Mesenchymal stem cell (in vitro differentiated cells and primary cell): ENCODE results near the gene OR1L8. TPM values are rescaled to one million over a fixed set of nuclear protein-coding genes. Genes with fewer than 3 reads are reported as not detected.
"Not testable (repeated sequence)": the region's sequence is repeated elsewhere in the genome, so short reads cannot be mapped to it uniquely, and the experiment has no call there.

ENCODE experiments used
- DNase-seq: peaks from one replicate; pipeline ENCODE4 v3.0.0-alpha.2; 2013
- H2AFZ ChIP-seq: one replicate; pipeline ENCODE4 v1.6.1; 2013; ENCODE audit warnings: low read depth, mild to moderate bottlenecking, control low read depth, inconsistent platforms, low read length, moderate library complexity
- H2AK5ac ChIP-seq: 2 replicates; pipeline ENCODE4 v1.6.1; 2013; ENCODE audit warnings: low read length, moderate library complexity, mild to moderate bottlenecking, inconsistent platforms; ENCODE audit not compliant: severe bottlenecking
- H2BK120ac ChIP-seq: one replicate; pipeline ENCODE4 v1.6.1; 2013; ENCODE audit warnings: low read depth, mild to moderate bottlenecking, inconsistent platforms, low read length, moderate library complexity
- H2BK12ac ChIP-seq, 2 experiments: one replicate each; pipeline ENCODE4 v1.6.1; 2013; ENCODE audit warnings: inconsistent platforms in 2 of 2, low read length in 2 of 2, mild to moderate bottlenecking in 2 of 2, moderate library complexity in 2 of 2, control low read depth in 1 of 2
- H2BK15ac ChIP-seq: one replicate; pipeline ENCODE4 v1.6.1; 2013; ENCODE audit warnings: mild to moderate bottlenecking, low read depth, inconsistent platforms; ENCODE audit not compliant: poor library complexity, severe bottlenecking
- H2BK5ac ChIP-seq: 2 replicates; pipeline ENCODE4 v1.6.1; 2013; ENCODE audit warnings: low read depth, mild to moderate bottlenecking, low read length, control low read depth, inconsistent platforms; ENCODE audit not compliant: poor library complexity, severe bottlenecking
- H3K14ac ChIP-seq, 2 experiments: one replicate each; pipeline ENCODE4 v1.6.1; 2013; ENCODE audit warnings: inconsistent platforms in 2 of 2, low read length in 2 of 2, control low read depth in 1 of 2, mild to moderate bottlenecking in 1 of 2, moderate library complexity in 1 of 2
- H3K18ac ChIP-seq, 2 experiments: one replicate each; pipeline ENCODE4 v1.6.1; 2013; ENCODE audit warnings: inconsistent platforms in 2 of 2, low read length in 2 of 2, control low read depth in 1 of 2, low read depth in 1 of 2, mild to moderate bottlenecking in 1 of 2
- H3K23ac ChIP-seq, 2 experiments: one replicate each; pipeline ENCODE4 v1.6.1; 2013; ENCODE audit warnings: inconsistent platforms in 2 of 2, low read length in 2 of 2, mild to moderate bottlenecking in 2 of 2, moderate library complexity in 2 of 2, control low read depth in 1 of 2
- H3K27ac ChIP-seq: 2 replicates; pipeline ENCODE4 v1.5.1; 2013; ENCODE audit warnings: mild to moderate bottlenecking, moderate library complexity, low read length, control low read depth, inconsistent platforms; ENCODE audit not compliant: poor library complexity, severe bottlenecking
- H3K27me3 ChIP-seq, 2 experiments: 2 replicates each; pipeline versions ENCODE4 v1.6.1 to v1.7.0; 2013; ENCODE audit warnings: low read length in 2 of 2, mild to moderate bottlenecking in 2 of 2, moderate library complexity in 2 of 2, control low read depth in 1 of 2, inconsistent platforms in 1 of 2; ENCODE audit not compliant: control insufficient read depth in 1 of 2, insufficient read depth in 1 of 2
- H3K36me3 ChIP-seq, 2 experiments: 2 replicates each; pipeline versions ENCODE4 v1.6.1 to v1.7.0; 2013; ENCODE audit warnings: low read length in 2 of 2, control low read depth in 1 of 2, inconsistent platforms in 1 of 2, low read depth in 1 of 2, mild to moderate bottlenecking in 1 of 2; ENCODE audit not compliant: insufficient read depth in 2 of 2, control insufficient read depth in 1 of 2
- H3K4ac ChIP-seq, 2 experiments: one replicate each; pipeline ENCODE4 v1.6.1; 2013; ENCODE audit warnings: inconsistent platforms in 2 of 2, low read length in 2 of 2, mild to moderate bottlenecking in 2 of 2, moderate library complexity in 2 of 2, control low read depth in 1 of 2, low read depth in 1 of 2
- H3K4me1 ChIP-seq: 2 replicates; pipeline ENCODE4 v1.6.1; 2013; ENCODE audit warnings: low read depth, low read length, control low read depth; ENCODE audit not compliant: control insufficient read depth, insufficient read depth
- H3K4me2 ChIP-seq: 2 replicates; pipeline ENCODE4 v1.6.1; 2013; ENCODE audit warnings: low read length, mild to moderate bottlenecking, inconsistent platforms; ENCODE audit not compliant: poor library complexity, severe bottlenecking
- H3K4me3 ChIP-seq, 2 experiments: 2 replicates each; pipeline versions ENCODE4 v1.5.1 to v1.7.0; 2013; ENCODE audit warnings: low read length in 2 of 2, mild to moderate bottlenecking in 2 of 2, control low read depth in 1 of 2, low read depth in 1 of 2; ENCODE audit not compliant: insufficient read depth in 1 of 2
- H3K79me1 ChIP-seq: replicated peaks from 2 replicates; pipeline ENCODE4 v1.6.1; 2013; ENCODE audit warnings: mild to moderate bottlenecking, control low read depth, low read length, inconsistent platforms; ENCODE audit not compliant: poor library complexity, severe bottlenecking
- H3K9ac ChIP-seq: 2 replicates; pipeline ENCODE4 v1.7.0; 2013; ENCODE audit warnings: mild to moderate bottlenecking, low read length, moderate library complexity
- H3K9me3 ChIP-seq: 2 replicates; pipeline ENCODE4 v1.7.0; 2013; ENCODE audit warnings: mild to moderate bottlenecking, low read length; ENCODE audit not compliant: control insufficient read depth
- H4K8ac ChIP-seq: one replicate; pipeline ENCODE4 v1.6.1; 2013; ENCODE audit warnings: inconsistent platforms, mild to moderate bottlenecking, low read length, moderate library complexity
- H4K91ac ChIP-seq: one replicate; pipeline ENCODE4 v1.6.1; 2013; ENCODE audit warnings: mild to moderate bottlenecking, low read length, inconsistent platforms
- WGBS: methylation state at CpG from one replicate; pipeline ENCODE4 v1.1.7; 2013; ENCODE audit warnings: mixed read lengths; 5-methylcytosine and 5-hydroxymethylcytosine counted together
- polyA plus RNA-seq, 2 experiments: library from polyadenylated mRNA; stranded (reverse); fragments of 200-250 nt; gene quantifications; one replicate each; pipeline ENCODE4 v1.2.3, GENCODE V29; 2013

OR1L8 gene, protein sequence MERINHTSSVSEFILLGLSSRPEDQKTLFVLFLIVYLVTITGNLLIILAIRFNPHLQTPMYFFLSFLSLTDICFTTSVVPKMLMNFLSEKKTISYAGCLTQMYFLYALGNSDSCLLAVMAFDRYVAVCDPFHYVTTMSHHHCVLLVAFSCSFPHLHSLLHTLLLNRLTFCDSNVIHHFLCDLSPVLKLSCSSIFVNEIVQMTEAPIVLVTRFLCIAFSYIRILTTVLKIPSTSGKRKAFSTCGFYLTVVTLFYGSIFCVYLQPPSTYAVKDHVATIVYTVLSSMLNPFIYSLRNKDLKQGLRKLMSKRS
- polyA plus RNA-seq (2013, experiment 1 of 2), result 0.04 TPM
- 0.15 TPM for polyA plus RNA-seq (2013, experiment 2 of 2)

DNA sequence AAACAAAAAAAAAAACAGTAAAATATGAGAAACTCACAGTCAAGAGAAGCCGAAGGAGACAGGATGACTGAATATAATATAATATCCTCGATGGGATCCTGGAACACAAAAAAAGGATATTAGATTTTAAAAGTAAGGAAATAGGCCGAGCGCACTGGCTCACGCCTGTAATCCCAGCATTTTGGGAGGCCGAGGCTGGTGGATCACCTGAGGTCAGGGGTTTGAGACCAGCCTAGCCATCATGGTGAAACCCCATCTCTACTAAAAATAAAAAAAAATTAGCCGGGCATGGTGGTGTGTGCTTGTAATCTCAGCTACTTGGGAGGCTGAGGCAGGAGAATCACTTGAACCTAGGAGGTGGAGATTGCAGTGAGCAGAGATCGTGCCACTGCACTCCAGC lies at the start of gene OR1L8:
OR1L8 (minus strand) TSS at position 101 of the 400 bp plus-strand sequence. CDS start 14,907 bp downstream, outside the sequence.
- not testable (repeated sequence) for H4K8ac ChIP-seq, H3K4ac ChIP-seq, H3K18ac ChIP-seq, H3K79me1 ChIP-seq, H4K91ac ChIP-seq, H3K9ac ChIP-seq, H3K27me3 ChIP-seq, H2BK120ac ChIP-seq, H3K4me1 ChIP-seq, H3K4me2 ChIP-seq, H3K14ac ChIP-seq, H3K9me3 ChIP-seq, DNase-seq, H2AK5ac ChIP-seq, H2BK12ac ChIP-seq, H3K4me3 ChIP-seq, H3K36me3 ChIP-seq, H3K27ac ChIP-seq, H2AFZ ChIP-seq, H2BK15ac ChIP-seq, H3K23ac ChIP-seq, H2BK5ac ChIP-seq
- WGBS, result 79% methylated on average over 8 of the region's 8 CpGs

DNA sequence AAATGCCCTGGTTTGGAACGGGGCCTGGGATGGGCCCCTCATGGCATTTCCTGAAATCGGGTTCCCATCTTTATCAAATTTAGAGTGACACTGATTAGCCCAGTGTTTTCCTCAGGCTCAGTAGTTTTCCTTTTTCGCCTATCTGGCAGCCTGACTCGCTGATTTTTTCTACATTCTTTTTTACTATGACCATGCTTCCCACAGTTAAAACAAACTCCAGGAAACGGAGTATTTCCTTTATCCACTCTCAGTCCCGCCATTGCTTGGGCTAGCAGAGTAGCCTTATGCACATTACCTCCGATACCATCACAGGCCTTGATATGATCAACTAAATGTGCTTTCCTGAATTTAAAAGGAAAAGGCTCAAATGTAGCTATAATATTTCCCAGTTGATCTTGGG lies 36.8 kb upstream of the OR1L8 start:
- H2BK5ac ChIP-seq, result no peak overlapping the region
- H3K79me1 ChIP-seq, result no peaks in the 10 kb centered on the region
- H3K4me2 ChIP-seq, result no peak overlapping the region
- H3K36me3 ChIP-seq, result no peaks in the 10 kb centered on the region
- H2BK15ac ChIP-seq, result no peak overlapping the region
- no peak overlapping the region for H2BK120ac ChIP-seq
- no peak overlapping the region for H2BK12ac ChIP-seq
- no peak overlapping the region for H4K8ac ChIP-seq
- H2AFZ ChIP-seq, result no peak overlapping the region
- H4K91ac ChIP-seq, result no peak overlapping the region
- no peak for DNase-seq
- no peak overlapping the region for H3K18ac ChIP-seq
- H3K4me1 ChIP-seq, result no peaks in the 10 kb centered on the region
- H2AK5ac ChIP-seq, result no peak overlapping the region
- no peaks in the 10 kb centered on the region for H3K27me3 ChIP-seq
- no peak overlapping the region for H3K23ac ChIP-seq
- H3K14ac ChIP-seq, result no peak overlapping the region
- no peak overlapping the region for H3K27ac ChIP-seq
- WGBS, result 46% methylated on average over 6 of the region's 7 CpGs
- peaks cover 9% of the 10 kb centered on the region for H3K9me3 ChIP-seq
- H3K9ac ChIP-seq, result no peak overlapping the region
- H3K4me3 ChIP-seq, result no peak overlapping the region
- no peak overlapping the region for H3K4ac ChIP-seq

DNA sequence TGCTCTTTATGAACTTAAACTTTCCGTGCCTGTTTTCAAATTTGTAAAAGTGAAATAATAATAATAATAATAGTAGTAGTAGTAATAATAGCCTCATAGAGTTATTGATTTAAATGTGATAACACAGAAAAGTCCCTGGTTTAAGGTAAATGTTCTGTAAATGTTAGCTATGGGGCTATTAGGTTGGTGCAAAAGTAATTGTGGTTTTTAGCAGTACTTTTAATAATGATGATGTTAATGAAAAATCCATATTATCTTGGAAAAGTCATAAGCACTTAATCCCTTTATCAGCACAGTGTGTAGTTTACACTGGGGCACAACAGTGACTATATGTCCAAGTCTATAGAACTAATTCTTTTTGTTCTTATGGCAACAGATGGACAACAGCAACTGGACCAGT lies 31.2 kb upstream of the OR1L8 start, which contains the start of gene OR1Q1:
OR1Q1 (plus strand) TSS at position 377 of the 400 bp plus-strand sequence; CDS start at position 377, 0 bp downstream.
- Histone ChIP-seq H3K23ac (no peak within 1 kb of the TSS), H4K8ac (no peak within 1 kb of the TSS), H4K91ac (no peak within 1 kb of the TSS), H3K36me3 (no peaks in the 10 kb centered on the region), H3K14ac (no peak within 1 kb of the TSS), H3K4me1 (no peaks in the 10 kb centered on the region), H2BK5ac (no peak within 1 kb of the TSS), H2AK5ac (no peak within 1 kb of the TSS), H3K4me2 (no peak within 1 kb of the TSS), H2AFZ (peak within 1 kb of the TSS; percentile 23), H3K27ac (no peak within 1 kb of the TSS), H2BK12ac (no peak within 1 kb of the TSS), H3K79me1 (no peaks in the 10 kb centered on the region), H3K27me3 (no peaks in the 10 kb centered on the region), H2BK120ac (no peak within 1 kb of the TSS), H3K4me3 (no peak within 1 kb of the TSS), H3K9ac (no peak within 1 kb of the TSS), H3K18ac (no peak within 1 kb of the TSS), H2BK15ac (no peak within 1 kb of the TSS), H3K9me3 (no peaks in the 10 kb centered on the region), H3K4ac (no peak within 1 kb of the TSS)
- DNase-seq, result no peak
- no CpG with 5 or more reads among the region's 1 CpG for WGBS

DNA sequence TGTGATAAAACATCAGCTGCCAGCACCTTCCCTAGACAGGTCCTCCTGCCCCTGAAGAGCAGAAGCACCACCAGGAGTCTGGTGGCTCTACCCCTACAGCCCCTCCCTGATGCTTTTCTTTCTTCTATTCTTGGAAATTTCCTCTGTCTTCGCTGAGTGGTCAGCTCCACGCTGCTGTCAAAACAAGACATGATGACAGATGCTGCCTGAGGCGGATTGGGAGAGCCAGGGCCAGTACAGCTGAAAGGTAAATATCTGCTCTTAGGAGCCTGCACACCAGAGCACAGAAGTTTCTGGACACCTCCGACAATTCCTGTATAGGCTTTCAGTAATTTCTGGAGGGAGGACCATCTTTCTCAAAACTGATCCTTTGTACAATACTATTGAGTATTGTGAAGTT lies 26.6 kb upstream of the OR1L8 start:
- H2BK120ac ChIP-seq, result no peak overlapping the region
- H2BK12ac ChIP-seq, result no peak overlapping the region
- no peak overlapping the region for H3K23ac ChIP-seq
- no peak overlapping the region for H3K9ac ChIP-seq
- H3K79me1 ChIP-seq, result no peaks in the 10 kb centered on the region
- WGBS, result 56% methylated on average over 3 of the region's 4 CpGs
- H3K4me3 ChIP-seq, result no peak overlapping the region
- no peak overlapping the region for H3K4ac ChIP-seq
- no peaks in the 10 kb centered on the region for H3K36me3 ChIP-seq
- no peaks in the 10 kb centered on the region for H3K27me3 ChIP-seq
- H4K91ac ChIP-seq, result no peak overlapping the region
- no peak overlapping the region for H2AK5ac ChIP-seq
- H3K18ac ChIP-seq, result no peak overlapping the region
- no peak overlapping the region for H4K8ac ChIP-seq
- no peak overlapping the region for H3K14ac ChIP-seq
- H3K27ac ChIP-seq, result no peak overlapping the region
- H3K4me1 ChIP-seq, result no peaks in the 10 kb centered on the region
- no peak overlapping the region for H3K4me2 ChIP-seq
- peaks cover 5% of the 10 kb centered on the region for H3K9me3 ChIP-seq
- H2BK5ac ChIP-seq, result no peak overlapping the region
- H2BK15ac ChIP-seq, result no peak overlapping the region
- no peak for DNase-seq
- no peak overlapping the region for H2AFZ ChIP-seq
